NCI-H226 (cell line): ENCODE measurements around the gene TTLL10.

Experiments
- DNase-seq: peaks from one replicate; pipeline ENCODE4 v3.0.0-alpha.2; 2015

The TTLL10 gene

GRCh38 chr1:1223321-1223720, 49.6 kb downstream of the TTLL10 start:
- DNase-seq, result no peak

- DNase-seq, result no peak
These were observed 50.2 kb downstream of the TTLL10 start for GRCh38 chr1:1223891-1224290.

GRCh38 chr1:1225238-1225845, 51.7 kb downstream of the TTLL10 start:
- no peak for DNase-seq

GRCh38 chr1:1225913-1226312, 52.2 kb downstream of the TTLL10 start:
- no peak for DNase-seq

- no peak for DNase-seq
These were observed 53.1 kb downstream of the TTLL10 start for GRCh38 chr1:1226566-1227362.

GRCh38 chr1:1227386-1227785, 53.7 kb downstream of the TTLL10 start:
- DNase-seq, result no peak

- DNase-seq, result no peak
These were observed 54.5 kb downstream of the TTLL10 start for GRCh38 chr1:1228187-1228586.

GRCh38 chr1:1228596-1229321, 55.1 kb downstream of the TTLL10 start:
- DNase-seq, result no peak

GRCh38 chr1:1229770-1230169, 56.1 kb downstream of the TTLL10 start:
- DNase-seq, result no peak

- peak; percentile 50 for DNase-seq
These were observed 57.1 kb downstream of the TTLL10 start for GRCh38 chr1:1230656-1231399.

- DNase-seq, result peak; percentile 91
These were observed 57.9 kb downstream of the TTLL10 start, which contains the start of gene SDF4 for GRCh38 chr1:1231400-1232207. TSS of gene SDF4 (minus strand) at chr1:1232001. CDS start at chr1:1228772, 3,229 bp downstream.

GRCh38 chr1:1232208-1232795, 58.6 kb downstream of the TTLL10 start, which contains the start of gene B3GALT6:
TSS of gene B3GALT6 (plus strand) at chr1:1232237. CDS start at chr1:1232279, 42 bp downstream.
- DNase-seq, result no peak

- no peak for DNase-seq
These were observed 59.3 kb downstream of the TTLL10 start for GRCh38 chr1:1232796-1233566.

GRCh38 chr1:1233567-1233892, 59.9 kb downstream of the TTLL10 start:
- DNase-seq, result no peak

GRCh38 chr1:1234180-1234808, 60.6 kb downstream of the TTLL10 start:
- DNase-seq, result no peak

GRCh38 chr1:1235016-1235744, 61.5 kb downstream of the TTLL10 start:
- DNase-seq, result no peak

GRCh38 chr1:1236176-1236763, 62.6 kb downstream of the TTLL10 start:
- DNase-seq, result no peak

- no peak for DNase-seq
These were observed 63.5 kb downstream of the TTLL10 start for GRCh38 chr1:1236945-1237873.
